OCI-LY7 (cell line): Measurements from ENCODE around the gene SLC43A1. TPM values are rescaled to one million over a fixed set of nuclear protein-coding genes. Genes with fewer than 3 reads are reported as not detected.
A peak's percentile ranks its signal among the peaks of the same experiment; 100 is the strongest.

Experiments used
- Bru-seq: library from RNA; stranded (reverse); fragments of 400-500 nt; gene quantifications from one replicate; lab custom pipeline; 2021; lab: Mats Ljungman, UMichigan
- BruChase-seq, 2 experiments: library from RNA; stranded (reverse); fragments of 400-500 nt; gene quantifications; one replicate each; lab custom pipeline; 2021; lab: Mats Ljungman, UMichigan
- BruUV-seq: library from RNA; stranded (reverse); fragments of 400-500 nt; replicated peaks from 2 replicates; lab custom pipeline; 2021; lab: Mats Ljungman, UMichigan
- CTCF ChIA-PET: fragments of 300-600 bp; sonication (Branson Sonifier 250); formaldehyde crosslinking; loops from one replicate; lab custom pipeline; 2022; ENCODE audit warnings: antibody characterized with exemption; ENCODE audit not compliant: unreplicated experiment; lab: Charles Lee
- POLR2A ChIA-PET: fragments of 300-600 bp; sonication (Branson Sonifier 250); formaldehyde crosslinking; loops from one replicate; lab custom pipeline; 2022; ENCODE audit warnings: antibody characterized with exemption; lab: Charles Lee
- DNase-seq: peaks from one replicate; pipeline ENCODE4 v3.0.0-alpha.2; 2015; ENCODE audit warnings: low spot score
- H2AFZ ChIP-seq: fragments of 200-600 bp; sonication (generic), shearing (Covaris generic); 2 replicates; pipeline ENCODE4 v1.6.1; 2014; ENCODE audit warnings: mild to moderate bottlenecking, antibody characterized with exemption, low read length, moderate library complexity
- H3K27ac ChIP-seq: fragments of 200-600 bp; sonication (generic); 2 replicates; pipeline ENCODE4 v1.5.1; 2014; ENCODE audit warnings: mixed run types, low read depth, mild to moderate bottlenecking, moderate library complexity, low read length, inconsistent platforms; ENCODE audit not compliant: poor library complexity, severe bottlenecking
- H3K36me3 ChIP-seq: fragments of 200-600 bp; sonication (generic); 2 replicates; pipeline ENCODE4 v1.6.1; 2014; ENCODE audit warnings: mild to moderate bottlenecking, antibody characterized with exemption, low read length, moderate library complexity, mixed read lengths; ENCODE audit not compliant: insufficient read depth
- H3K4me1 ChIP-seq: fragments of 200-600 bp; sonication (generic); 2 replicates; pipeline ENCODE4 v1.5.1; 2014; ENCODE audit warnings: mild to moderate bottlenecking, low read length; ENCODE audit not compliant: insufficient read depth, poor library complexity, severe bottlenecking
- H3K4me2 ChIP-seq: fragments of 200-600 bp; sonication (generic); 2 replicates; pipeline ENCODE4 v1.6.1; 2014; ENCODE audit warnings: mild to moderate bottlenecking, low read length
- H3K4me3 ChIP-seq: fragments of 200-600 bp; sonication (generic); 2 replicates; pipeline ENCODE4 v1.5.1; 2014; ENCODE audit warnings: mild to moderate bottlenecking, low read depth, low read length; ENCODE audit not compliant: poor library complexity, severe bottlenecking
- H3K79me2 ChIP-seq: fragments of 200-600 bp; sonication (generic); 2 replicates; pipeline ENCODE4 v1.6.1; 2016; ENCODE audit warnings: low read depth, mild to moderate bottlenecking, low read length, moderate library complexity, mixed read lengths; ENCODE audit not compliant: insufficient read depth
- H3K9me2 ChIP-seq: fragments of 200-600 bp; sonication (generic); 2 replicates; pipeline ENCODE4 v1.6.1; 2016; ENCODE audit warnings: mild to moderate bottlenecking, low read length, mixed read lengths; ENCODE audit not compliant: insufficient read depth
- H3K9me3 ChIP-seq: fragments of 200-600 bp; sonication (generic); 2 replicates; pipeline ENCODE4 v1.6.1; 2014; ENCODE audit warnings: mild to moderate bottlenecking, mixed run types, low read length, mixed read lengths
- H4K20me1 ChIP-seq: fragments of 200-600 bp; sonication (generic); 2 replicates; pipeline ENCODE4 v1.6.1; 2014; ENCODE audit warnings: mild to moderate bottlenecking, antibody characterized with exemption, low read length, moderate library complexity, mixed read lengths; ENCODE audit not compliant: insufficient read depth
- CTCF ChIP-seq: fragments of 200-600 bp; sonication (generic); conservative IDR thresholded peaks from 2 replicates; pipeline ENCODE4 v1.5.1; 2014; ENCODE audit warnings: mild to moderate bottlenecking, antibody characterized with exemption, low read length, moderate library complexity, mixed read lengths
- EZH2phosphoT487 ChIP-seq: fragments of 200-600 bp; sonication (generic); IDR thresholded peaks from 2 replicates; pipeline ENCODE4 v1.6.1; 2018; ENCODE audit warnings: low read depth, borderline replicate concordance, mild to moderate bottlenecking, mixed run types, antibody characterized with exemption, low read length, moderate library complexity, mixed read lengths
- intact Hi-C: fragments of 100-400 bp; cut with micrococcal nuclease; formaldehyde crosslinking; loops from one replicate; pipeline ENCODE4 v1.10.0; 2022; ENCODE audit not compliant: unreplicated experiment
- long read RNA-seq: library from polyadenylated mRNA; stranded (forward); transcript quantifications from one replicate; pipeline ENCODE4 v2.0.0, GENCODE V29; 2022
- total RNA-seq, 2 experiments: library from RNA; depleted of rRNA in 1 of 2; stranded (reverse); fragments of >200 nt in 1 of 2; shearing (Covaris generic) in 1 of 2; gene quantifications; 2 replicates each; pipeline ENCODE4 v1.2.3, GENCODE V29; 2014 to 2022

SLC43A1 gene
- total RNA-seq (2014; rRNA removed; shearing (Covaris generic)) (47.1 and 61.1 TPM in 2 replicates), total RNA-seq (2022) (78.6 and 87.0 TPM in 2 replicates), Bru-seq, nascent RNA (percentile 82 among the genes with signal in this experiment), BruChase-seq, experiment 1, labeled RNA remaining after a 6-hour chase (percentile 86 among the genes with signal in this experiment), BruChase-seq, experiment 2, labeled RNA remaining after a 2-hour chase (percentile 84 among the genes with signal in this experiment)
- long read RNA-seq, transcript SLC43A1-204 (15 exons, 2,358 nt), result minor isoform, 14 of 151 reads
- long read RNA-seq, transcript SLC43A1-201 (15 exons, 2,598 nt), result major isoform, 42 of 151 reads
- long read RNA-seq, partial matches to known transcripts, result 30 of 151 reads
- long read RNA-seq, other reads (novel, unspliced or antisense), result 65 of 151 reads

DNA sequence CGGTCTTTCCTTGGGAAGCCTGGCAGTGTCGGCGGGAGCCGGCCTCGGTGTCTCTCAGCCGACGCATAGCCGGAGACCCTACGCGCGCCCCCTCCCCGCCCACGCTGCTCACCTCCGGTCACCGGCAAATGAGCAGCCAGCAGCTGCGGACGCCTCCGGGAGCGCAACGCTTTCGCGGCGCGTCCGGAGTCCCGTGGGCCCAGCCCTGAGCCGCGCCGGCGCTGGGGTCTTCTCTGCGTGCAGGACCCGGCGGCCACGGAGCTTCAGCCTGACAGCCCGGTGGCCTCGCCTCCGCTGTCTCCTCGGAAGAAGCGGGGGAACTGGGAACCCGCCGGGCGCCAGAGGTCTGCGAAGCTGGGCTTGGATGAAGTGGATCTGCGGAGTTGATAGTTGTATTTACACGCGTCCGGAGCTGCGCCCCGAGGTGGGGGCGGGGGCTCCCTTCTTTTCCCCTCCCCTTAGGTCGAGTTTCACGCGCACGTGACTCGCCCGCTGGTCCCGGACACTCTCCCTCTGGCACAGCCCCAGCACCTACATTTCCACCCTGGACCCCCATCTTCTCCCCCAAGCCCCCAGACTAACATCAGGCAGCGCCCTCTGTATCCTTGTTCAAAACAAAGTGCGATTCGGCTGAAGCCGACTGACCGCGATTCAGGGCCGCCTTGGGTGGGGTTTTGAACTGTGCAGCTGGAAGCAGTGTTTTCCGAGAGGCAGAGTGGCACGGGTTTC, at the start of gene SLC43A1:
TSS of gene SLC43A1 (minus strand) at position 371 of the 729 bp plus-strand sequence. CDS start 1,591 bp downstream, outside the sequence.
- CTCF ChIA-PET, result interaction anchor here (3.3 to 5.2 kb wide), 2 partner anchors 12 to 22 kb away, joined by 21 to 25 read pairs; no protein-coding TSS in a partner anchor
- BruUV-seq, result no TSS peak
- H3K79me2 ChIP-seq, result peaks cover 40% of the 10 kb centered on the region; the same call in 1 of the 2 replicates
- H3K9me3 ChIP-seq, result no peaks in the 10 kb centered on the region
- H3K4me3 ChIP-seq, result peak within 1 kb of the TSS; percentile 91
- H3K4me2 ChIP-seq, result peak within 1 kb of the TSS; percentile 87
- peak; percentile 63 for DNase-seq
- POLR2A ChIA-PET, result interaction anchor here (0.7 to 5.9 kb wide), 8 partner anchors 9 to 48 kb away, joined by 3 to 64 read pairs (median 6); partner anchors contain the start of gene TIMM10
- peaks cover 21% of the 10 kb centered on the region for H3K36me3 ChIP-seq
- H3K4me1 ChIP-seq, result peaks cover 43% of the 10 kb centered on the region
- peak within 1 kb of the TSS; percentile 65 for H3K27ac ChIP-seq
- no peak for TF ChIP-seq EZH2phosphoT487
- 0 out of 2 replicates have a peak, but pooled peaks have one; percentile 31 for TF ChIP-seq CTCF
- peak within 1 kb of the TSS; percentile 79 for H2AFZ ChIP-seq
- intact Hi-C loops, result loop anchor here (10.0 kb wide), 1 partner anchor 1579 kb away; no protein-coding TSS in a partner anchor
- H4K20me1 ChIP-seq, result no peaks in the 10 kb centered on the region
- H3K9me2 ChIP-seq, result no peaks in the 10 kb centered on the region

- BruUV-seq, result no TSS peak
- Histone ChIP-seq H4K20me1 (no peaks in the 10 kb centered on the region), H3K4me2 (no peak overlapping the region), H3K9me3 (no peaks in the 10 kb centered on the region), H3K27ac (no peak overlapping the region), H3K9me2 (no peaks in the 10 kb centered on the region), H3K4me3 (no peak overlapping the region), H3K4me1 (peaks cover 13% of the 10 kb centered on the region), H2AFZ (no peak overlapping the region), H3K79me2 (peaks cover 16% of the 10 kb centered on the region; the same call in 1 of the 2 replicates), H3K36me3 (peaks cover 16% of the 10 kb centered on the region)
- POLR2A ChIA-PET, result no interaction called here
- TF ChIP-seq CTCF, result peak; percentile 42
- TF ChIP-seq EZH2phosphoT487, result no peak
- intact Hi-C loops, result no loop called here
- DNase-seq, result no peak
- CTCF ChIA-PET, result no interaction called here
These were observed 47.1 kb upstream of the SLC43A1 start for GRCh38 chr11:57562596-57562995.
